ENCODE results near the gene DYNLT1.

Gene DYNLT1

DNA sequence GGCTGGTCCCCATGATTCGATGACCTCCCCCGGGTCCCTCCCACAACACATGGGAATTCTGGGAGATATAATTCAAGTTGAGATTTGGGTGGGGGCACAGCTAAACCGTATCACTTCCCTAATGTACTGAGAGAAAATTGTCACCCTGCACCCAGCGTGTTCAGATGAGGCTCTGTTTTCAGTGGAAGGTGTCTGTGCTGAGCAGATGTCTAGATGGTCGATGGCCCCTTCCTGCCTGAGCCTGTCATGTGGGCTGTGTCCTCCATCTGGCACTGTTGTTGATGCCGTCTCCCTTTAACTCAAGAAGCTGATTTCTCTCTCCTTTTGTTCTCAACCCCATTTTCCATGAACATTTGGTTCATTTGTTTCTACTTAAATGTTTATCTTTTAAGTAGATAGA is 47.7 kb downstream of the DYNLT1 start:
- no peak for DNase-seq (ENCODE audit: low spot score)

GRCh38 chr6:158595223-158595622 is 49.3 kb downstream of the DYNLT1 start:
- peak; percentile 44 for DNase-seq (ENCODE audit: low spot score)

DNA sequence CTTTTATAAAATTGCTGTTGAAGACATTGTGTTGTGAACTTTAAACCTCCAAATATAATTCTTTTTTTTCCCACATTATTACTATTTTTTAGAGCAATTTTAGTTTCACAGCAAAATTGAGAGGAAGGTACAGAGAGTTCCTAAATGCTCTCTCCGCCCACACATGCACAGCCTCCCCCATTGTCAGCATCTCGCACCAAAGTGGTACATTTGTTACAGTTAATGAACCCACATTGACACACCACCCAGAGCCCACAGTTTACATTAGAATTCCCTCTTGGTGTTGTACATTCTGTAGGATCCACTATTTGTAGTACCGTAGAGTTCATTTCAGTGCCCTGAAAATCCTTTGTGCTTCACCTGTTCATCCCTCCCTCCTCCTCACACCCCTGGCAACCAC is 50.9 kb downstream of the DYNLT1 start:
- no peak for DNase-seq (ENCODE audit: low spot score)

- DNase-seq (ENCODE audit: low spot score), result no peak
Measured at GRCh38 chr6:158591810-158592209, 52.7 kb downstream of the DYNLT1 start.

- DNase-seq (ENCODE audit: low spot score), result no peak
Measured at GRCh38 chr6:158591134-158591809, 53.3 kb downstream of the DYNLT1 start.

DNA sequence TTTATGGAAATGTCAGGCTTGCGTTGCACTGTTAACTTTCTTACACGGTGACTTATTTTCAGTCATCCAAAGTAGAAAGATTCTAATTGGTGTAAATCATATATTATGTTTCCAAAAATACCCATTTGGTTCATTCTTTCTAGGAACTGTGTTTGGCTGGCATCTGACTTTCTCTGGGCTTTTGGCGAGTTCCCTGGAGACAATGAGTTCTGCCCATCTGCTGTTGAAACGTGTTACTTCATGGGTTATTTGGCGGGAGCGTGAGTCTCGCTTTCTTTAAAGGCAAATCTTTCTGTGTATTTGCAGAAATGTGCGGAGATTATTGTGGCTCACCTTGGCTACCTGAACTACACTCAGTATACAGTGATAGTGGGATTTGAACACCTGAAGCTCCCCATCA is 55.2 kb downstream of the DYNLT1 start:
- no peak for DNase-seq (ENCODE audit: low spot score)

- DNase-seq (ENCODE audit: low spot score), result no peak
Measured at GRCh38 chr6:158586652-158587051, 57.9 kb downstream of the DYNLT1 start.

Measured in germinal center (tissue), 1 donor.